ENCODE measurements around the gene CCR2.

The CCR2 gene

DNA sequence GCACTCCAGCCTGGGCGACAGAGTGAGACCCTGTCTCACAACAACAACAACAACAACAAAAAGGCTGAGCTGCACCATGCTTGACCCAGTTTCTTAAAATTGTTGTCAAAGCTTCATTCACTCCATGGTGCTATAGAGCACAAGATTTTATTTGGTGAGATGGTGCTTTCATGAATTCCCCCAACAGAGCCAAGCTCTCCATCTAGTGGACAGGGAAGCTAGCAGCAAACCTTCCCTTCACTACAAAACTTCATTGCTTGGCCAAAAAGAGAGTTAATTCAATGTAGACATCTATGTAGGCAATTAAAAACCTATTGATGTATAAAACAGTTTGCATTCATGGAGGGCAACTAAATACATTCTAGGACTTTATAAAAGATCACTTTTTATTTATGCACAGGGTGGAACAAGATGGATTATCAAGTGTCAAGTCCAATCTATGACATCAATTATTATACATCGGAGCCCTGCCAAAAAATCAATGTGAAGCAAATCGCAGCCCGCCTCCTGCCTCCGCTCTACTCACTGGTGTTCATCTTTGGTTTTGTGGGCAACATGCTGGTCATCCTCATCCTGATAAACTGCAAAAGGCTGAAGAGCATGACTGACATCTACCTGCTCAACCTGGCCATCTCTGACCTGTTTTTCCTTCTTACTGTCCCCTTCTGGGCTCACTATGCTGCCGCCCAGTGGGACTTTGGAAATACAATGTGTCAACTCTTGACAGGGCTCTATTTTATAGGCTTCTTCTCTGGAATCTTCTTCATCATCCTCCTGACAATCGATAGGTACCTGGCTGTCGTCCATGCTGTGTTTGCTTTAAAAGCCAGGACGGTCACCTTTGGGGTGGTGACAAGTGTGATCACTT lies 18.8 kb downstream of the CCR2 start:
- H3K4ac ChIP-seq (ENCODE audit: low read length): no peak overlapping the region
- H3K4me2 ChIP-seq (ENCODE audit: insufficient read depth, low read length, poor library complexity, severe bottlenecking): no peak overlapping the region
- no CpG with 5 or more reads among the region's 9 CpGs for WGBS, 2 donors (ENCODE audit: extremely low coverage in 2 of 2, insufficient read length in 2 of 2, insufficient replicate concordance in 1 of 2)
- no peak overlapping the region for H2BK12ac ChIP-seq (ENCODE audit: low read length)
- no peak overlapping the region for H2AFZ ChIP-seq (ENCODE audit: low read length)
- H3K79me1 ChIP-seq (ENCODE audit: low read depth, low read length): no peaks in the 10 kb centered on the region
- no peak overlapping the region for H3K4me3 ChIP-seq (ENCODE audit: low read length in 2 of 2)
- no peak overlapping the region for H2BK5ac ChIP-seq (ENCODE audit: low read length)
- DNase-seq (ENCODE audit: low spot score): no peak
- H2BK120ac ChIP-seq (ENCODE audit: low read depth, low read length): no peak overlapping the region
- no peak overlapping the region for H4K8ac ChIP-seq (ENCODE audit: low read depth, low read length)
- H2BK15ac ChIP-seq (ENCODE audit: low read length): no peak overlapping the region
- no peaks in the 10 kb centered on the region for H3K9me3 ChIP-seq (replicated peaks in 1 of 2; ENCODE audit: control insufficient read depth in 2 of 2, insufficient read depth in 1 of 2, low read depth in 1 of 2, low read length in 2 of 2)
- no peak overlapping the region for H3K23ac ChIP-seq (ENCODE audit: low read depth, low read length, poor library complexity)
- no peak overlapping the region for H3K14ac ChIP-seq (ENCODE audit: low read length)
- H4K91ac ChIP-seq (ENCODE audit: low read depth, low read length, poor library complexity): no peak overlapping the region
- H3K4me1 ChIP-seq (ENCODE audit: control insufficient read depth in 2 of 2, insufficient read depth in 1 of 2, low read depth in 1 of 2, low read length in 2 of 2): no peaks in the 10 kb centered on the region
- H3K9ac ChIP-seq (ENCODE audit: low read depth, low read length, poor library complexity): no peak overlapping the region
- H3K27ac ChIP-seq (replicated peaks; ENCODE audit: low read length): no peak overlapping the region
- H3K18ac ChIP-seq (ENCODE audit: low read length): no peak overlapping the region
- H2AK5ac ChIP-seq (ENCODE audit: low read depth, low read length): no peak overlapping the region
- peaks cover 0 to 4% (median 0%) of the 10 kb centered on the region in 3 experiments for H3K27me3 ChIP-seq (ENCODE audit: control insufficient read depth in 3 of 3, insufficient read depth in 3 of 3, low read depth in 1 of 3, low read length in 3 of 3)
- no peaks in the 10 kb centered on the region for H3K36me3 ChIP-seq (replicated peaks in 1 of 2; ENCODE audit: control insufficient read depth in 2 of 2, insufficient read depth in 2 of 2, low read length in 2 of 2)

DNA sequence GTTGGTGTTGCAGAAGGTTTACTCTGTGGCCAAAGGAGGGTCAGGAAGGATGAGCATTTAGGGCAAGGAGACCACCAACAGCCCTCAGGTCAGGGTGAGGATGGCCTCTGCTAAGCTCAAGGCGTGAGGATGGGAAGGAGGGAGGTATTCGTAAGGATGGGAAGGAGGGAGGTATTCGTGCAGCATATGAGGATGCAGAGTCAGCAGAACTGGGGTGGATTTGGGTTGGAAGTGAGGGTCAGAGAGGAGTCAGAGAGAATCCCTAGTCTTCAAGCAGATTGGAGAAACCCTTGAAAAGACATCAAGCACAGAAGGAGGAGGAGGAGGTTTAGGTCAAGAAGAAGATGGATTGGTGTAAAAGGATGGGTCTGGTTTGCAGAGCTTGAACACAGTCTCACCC lies 20.8 kb downstream of the CCR2 start:
- H2BK120ac ChIP-seq (ENCODE audit: low read depth, low read length): no peak overlapping the region
- H3K9ac ChIP-seq (ENCODE audit: low read depth, low read length, poor library complexity): peak overlapping the region; percentile 51
- H2BK15ac ChIP-seq (ENCODE audit: low read length): no peak overlapping the region
- no CpG with 5 or more reads among the region's 3 CpGs for WGBS, 2 donors (ENCODE audit: extremely low coverage in 2 of 2, insufficient read length in 2 of 2, insufficient replicate concordance in 1 of 2)
- H3K4me3 ChIP-seq (ENCODE audit: low read length in 2 of 2): no peak overlapping the region
- peaks cover 0 to 4% (median 0%) of the 10 kb centered on the region in 3 experiments for H3K27me3 ChIP-seq (ENCODE audit: control insufficient read depth in 3 of 3, insufficient read depth in 3 of 3, low read depth in 1 of 3, low read length in 3 of 3)
- H3K36me3 ChIP-seq (replicated peaks in 1 of 2; ENCODE audit: control insufficient read depth in 2 of 2, insufficient read depth in 2 of 2, low read length in 2 of 2): no peaks in the 10 kb centered on the region
- H4K8ac ChIP-seq (ENCODE audit: low read depth, low read length): no peak overlapping the region
- no peak for DNase-seq (ENCODE audit: low spot score)
- H3K18ac ChIP-seq (ENCODE audit: low read length): no peak overlapping the region
- H4K91ac ChIP-seq (ENCODE audit: low read depth, low read length, poor library complexity): no peak overlapping the region
- H3K4ac ChIP-seq (ENCODE audit: low read length): no peak overlapping the region
- no peak overlapping the region for H3K27ac ChIP-seq (replicated peaks; ENCODE audit: low read length)
- H3K79me1 ChIP-seq (ENCODE audit: low read depth, low read length): no peaks in the 10 kb centered on the region
- no peak overlapping the region for H2BK5ac ChIP-seq (ENCODE audit: low read length)
- H2AK5ac ChIP-seq (ENCODE audit: low read depth, low read length): no peak overlapping the region
- H2BK12ac ChIP-seq (ENCODE audit: low read length): no peak overlapping the region
- H3K14ac ChIP-seq (ENCODE audit: low read length): no peak overlapping the region
- no peak overlapping the region for H3K4me2 ChIP-seq (ENCODE audit: insufficient read depth, low read length, poor library complexity, severe bottlenecking)
- no peak overlapping the region for H2AFZ ChIP-seq (ENCODE audit: low read length)
- H3K23ac ChIP-seq (ENCODE audit: low read depth, low read length, poor library complexity): no peak overlapping the region
- H3K9me3 ChIP-seq (replicated peaks in 1 of 2; ENCODE audit: control insufficient read depth in 2 of 2, insufficient read depth in 1 of 2, low read depth in 1 of 2, low read length in 2 of 2): no peaks in the 10 kb centered on the region
- H3K4me1 ChIP-seq (ENCODE audit: control insufficient read depth in 2 of 2, insufficient read depth in 1 of 2, low read depth in 1 of 2, low read length in 2 of 2): no peaks in the 10 kb centered on the region

GRCh38 chr3:46375218-46375617 lies 21.3 kb downstream of the CCR2 start:
- H2AK5ac ChIP-seq (ENCODE audit: low read depth, low read length): no peak overlapping the region
- H2BK15ac ChIP-seq (ENCODE audit: low read length): no peak overlapping the region
- no peak overlapping the region for H3K4me2 ChIP-seq (ENCODE audit: insufficient read depth, low read length, poor library complexity, severe bottlenecking)
- no peak overlapping the region for H2BK12ac ChIP-seq (ENCODE audit: low read length)
- H2BK5ac ChIP-seq (ENCODE audit: low read length): no peak overlapping the region
- H4K8ac ChIP-seq (ENCODE audit: low read depth, low read length): no peak overlapping the region
- peaks cover 0 to 4% (median 0%) of the 10 kb centered on the region in 3 experiments for H3K27me3 ChIP-seq (ENCODE audit: control insufficient read depth in 3 of 3, insufficient read depth in 3 of 3, low read depth in 1 of 3, low read length in 3 of 3)
- WGBS, 2 donors (ENCODE audit: extremely low coverage in 2 of 2, insufficient read length in 2 of 2, insufficient replicate concordance in 1 of 2): no CpG with 5 or more reads among the region's 2 CpGs
- no peak overlapping the region for H3K4ac ChIP-seq (ENCODE audit: low read length)
- DNase-seq (ENCODE audit: low spot score): no peak
- H3K18ac ChIP-seq (ENCODE audit: low read length): no peak overlapping the region
- H3K79me1 ChIP-seq (ENCODE audit: low read depth, low read length): no peaks in the 10 kb centered on the region
- H3K9me3 ChIP-seq (replicated peaks in 1 of 2; ENCODE audit: control insufficient read depth in 2 of 2, insufficient read depth in 1 of 2, low read depth in 1 of 2, low read length in 2 of 2): no peaks in the 10 kb centered on the region
- no peak overlapping the region for H3K4me3 ChIP-seq (ENCODE audit: low read length in 2 of 2)
- H3K36me3 ChIP-seq (replicated peaks in 1 of 2; ENCODE audit: control insufficient read depth in 2 of 2, insufficient read depth in 2 of 2, low read length in 2 of 2): no peaks in the 10 kb centered on the region
- no peak overlapping the region for H2AFZ ChIP-seq (ENCODE audit: low read length)
- H4K91ac ChIP-seq (ENCODE audit: low read depth, low read length, poor library complexity): no peak overlapping the region
- no peak overlapping the region for H3K27ac ChIP-seq (replicated peaks; ENCODE audit: low read length)
- H3K9ac ChIP-seq (ENCODE audit: low read depth, low read length, poor library complexity): no peak overlapping the region
- H2BK120ac ChIP-seq (ENCODE audit: low read depth, low read length): no peak overlapping the region
- H3K14ac ChIP-seq (ENCODE audit: low read length): no peak overlapping the region
- H3K4me1 ChIP-seq (ENCODE audit: control insufficient read depth in 2 of 2, insufficient read depth in 1 of 2, low read depth in 1 of 2, low read length in 2 of 2): no peaks in the 10 kb centered on the region
- H3K23ac ChIP-seq (ENCODE audit: low read depth, low read length, poor library complexity): no peak overlapping the region

GRCh38 chr3:46375814-46376213 lies 21.9 kb downstream of the CCR2 start:
- H3K27ac ChIP-seq (replicated peaks; ENCODE audit: low read length): no peak overlapping the region
- no peak overlapping the region for H2AK5ac ChIP-seq (ENCODE audit: low read depth, low read length)
- H4K91ac ChIP-seq (ENCODE audit: low read depth, low read length, poor library complexity): no peak overlapping the region
- H3K4me2 ChIP-seq (ENCODE audit: insufficient read depth, low read length, poor library complexity, severe bottlenecking): no peak overlapping the region
- no peak overlapping the region for H3K9ac ChIP-seq (ENCODE audit: low read depth, low read length, poor library complexity)
- H3K9me3 ChIP-seq (replicated peaks in 1 of 2; ENCODE audit: control insufficient read depth in 2 of 2, insufficient read depth in 1 of 2, low read depth in 1 of 2, low read length in 2 of 2): no peaks in the 10 kb centered on the region
- no peak overlapping the region for H3K14ac ChIP-seq (ENCODE audit: low read length)
- no peak overlapping the region for H3K4ac ChIP-seq (ENCODE audit: low read length)
- H2BK5ac ChIP-seq (ENCODE audit: low read length): no peak overlapping the region
- no peak overlapping the region for H3K23ac ChIP-seq (ENCODE audit: low read depth, low read length, poor library complexity)
- no peak for DNase-seq (ENCODE audit: low spot score)
- no CpG with 5 or more reads among the region's 2 CpGs for WGBS, 2 donors (ENCODE audit: extremely low coverage in 2 of 2, insufficient read length in 2 of 2, insufficient replicate concordance in 1 of 2)
- H3K27me3 ChIP-seq (ENCODE audit: control insufficient read depth in 3 of 3, insufficient read depth in 3 of 3, low read depth in 1 of 3, low read length in 3 of 3): peaks cover 0 to 3% (median 0%) of the 10 kb centered on the region in 3 experiments
- H3K36me3 ChIP-seq (replicated peaks in 1 of 2; ENCODE audit: control insufficient read depth in 2 of 2, insufficient read depth in 2 of 2, low read length in 2 of 2): no peaks in the 10 kb centered on the region
- no peak overlapping the region for H2BK15ac ChIP-seq (ENCODE audit: low read length)
- H2BK12ac ChIP-seq (ENCODE audit: low read length): no peak overlapping the region
- no peaks in the 10 kb centered on the region for H3K4me1 ChIP-seq (ENCODE audit: control insufficient read depth in 2 of 2, insufficient read depth in 1 of 2, low read depth in 1 of 2, low read length in 2 of 2)
- no peak overlapping the region for H3K4me3 ChIP-seq (ENCODE audit: low read length in 2 of 2)
- no peak overlapping the region for H3K18ac ChIP-seq (ENCODE audit: low read length)
- no peak overlapping the region for H2AFZ ChIP-seq (ENCODE audit: low read length)
- H2BK120ac ChIP-seq (ENCODE audit: low read depth, low read length): no peak overlapping the region
- no peak overlapping the region for H4K8ac ChIP-seq (ENCODE audit: low read depth, low read length)
- no peaks in the 10 kb centered on the region for H3K79me1 ChIP-seq (ENCODE audit: low read depth, low read length)
